ENCODE measurements around the gene TMEM134.
"Not testable (repeated sequence)": the region's sequence is repeated elsewhere in the genome, so short reads cannot be mapped to it uniquely, and the experiment has no call there.

Gene TMEM134

DNA sequence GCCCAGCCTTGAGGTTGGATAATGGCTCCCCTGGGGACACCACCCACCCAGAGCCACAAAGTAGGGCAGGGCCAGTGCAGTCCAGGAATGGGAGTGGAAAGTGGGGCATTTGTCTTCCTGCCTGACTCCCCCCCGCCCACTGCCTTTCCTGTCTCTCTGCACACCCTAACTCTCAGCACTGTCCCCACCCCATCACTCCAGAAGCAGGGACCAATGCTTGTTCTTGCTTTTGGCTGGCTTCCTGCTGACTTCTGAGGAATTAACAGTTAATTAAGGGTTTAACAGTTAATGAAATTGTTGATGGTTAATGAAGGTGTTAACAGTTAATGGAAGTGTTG is 31.4 kb upstream of the TMEM134 start:
- no peak for DNase-seq

- no peak for DNase-seq
These were observed 30.9 kb upstream of the TMEM134 start for GRCh38 chr11:67499808-67500483.

DNA sequence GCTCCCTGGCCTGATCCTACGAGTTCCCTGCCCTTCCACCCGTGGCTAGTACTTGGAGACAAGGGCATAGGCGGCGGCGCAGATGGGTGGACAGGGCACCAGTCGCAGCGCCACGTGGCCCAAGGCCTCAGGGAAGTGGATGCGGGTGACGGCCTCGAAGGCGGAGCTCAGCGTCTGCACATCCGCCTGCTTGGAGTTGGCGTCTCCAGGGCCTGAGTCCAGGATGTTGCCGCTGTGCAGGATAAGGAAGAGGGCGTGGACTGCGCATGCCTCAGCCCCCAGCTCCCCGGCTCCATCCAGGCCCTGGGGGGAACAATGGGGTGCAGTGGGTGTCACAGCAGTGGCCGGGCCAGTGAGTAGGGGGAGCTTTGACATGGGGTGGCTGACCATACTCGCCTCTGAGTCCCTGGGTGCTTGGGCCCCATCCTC is 29.5 kb upstream of the TMEM134 start:
- DNase-seq = no peak

GRCh38 chr11:67497656-67498291 is 28.7 kb upstream of the TMEM134 start:
- no peak for DNase-seq

DNA sequence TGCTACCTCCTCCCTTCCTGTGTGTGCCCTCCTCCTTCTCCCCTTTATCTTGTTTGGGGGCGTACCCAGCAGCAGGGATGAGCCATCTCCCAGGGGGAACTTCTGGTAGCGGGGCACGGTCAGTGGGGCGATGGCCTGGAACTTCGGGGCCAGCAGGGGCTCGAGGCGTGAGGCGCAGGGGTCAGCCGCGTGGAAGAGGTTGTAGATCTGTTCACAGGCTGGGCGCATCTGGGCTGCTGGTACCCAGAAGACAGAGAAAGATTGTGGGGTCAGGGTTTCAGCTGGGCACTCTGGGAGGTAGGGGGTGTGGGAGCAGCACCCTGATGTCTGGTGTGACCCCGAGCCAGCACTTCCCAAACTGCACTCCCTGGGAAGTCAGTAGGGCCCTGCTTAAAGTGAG is 27.1 kb upstream of the TMEM134 start:
- no peak for DNase-seq

DNA sequence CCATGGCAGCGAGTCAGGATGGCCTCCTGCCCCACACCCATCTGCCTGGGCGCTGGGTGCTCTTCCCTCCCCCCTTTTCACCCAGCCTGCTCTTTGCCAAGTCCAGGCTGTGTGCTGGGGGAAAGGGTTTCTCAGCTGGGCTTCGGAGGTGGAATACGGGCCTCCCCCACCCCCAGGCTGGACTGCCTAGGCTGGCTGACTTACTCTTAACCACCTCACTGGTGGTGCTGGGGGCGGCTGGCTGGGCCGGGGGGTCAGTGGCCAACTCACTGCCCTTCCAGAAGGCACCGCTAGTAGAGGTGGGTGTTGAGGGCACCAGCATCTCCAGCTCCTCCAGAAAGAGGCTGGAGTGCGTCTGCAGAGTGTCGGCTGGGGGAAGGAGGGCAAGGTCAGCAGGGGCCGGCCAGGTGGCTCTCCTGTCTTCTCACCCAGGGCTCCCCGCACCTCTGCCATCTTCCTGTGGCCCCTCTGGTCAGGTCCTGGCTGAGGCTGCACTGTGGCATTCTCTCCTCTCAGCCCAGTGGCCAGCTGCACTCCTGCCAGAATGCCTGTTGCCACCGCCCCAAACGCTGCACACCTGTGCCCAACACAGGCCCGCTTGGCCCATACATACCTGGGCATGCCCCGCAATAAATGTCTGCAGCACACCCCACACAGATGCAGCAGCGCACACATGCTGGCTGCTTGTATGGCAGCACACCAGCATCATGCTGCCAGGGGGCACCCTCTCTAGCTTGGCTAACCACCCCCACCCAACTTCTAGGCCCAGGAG is 26.4 kb upstream of the TMEM134 start:
- no peak for DNase-seq

GRCh38 chr11:67494371-67495233 is 25.6 kb upstream of the TMEM134 start:
- DNase-seq = no peak

DNA sequence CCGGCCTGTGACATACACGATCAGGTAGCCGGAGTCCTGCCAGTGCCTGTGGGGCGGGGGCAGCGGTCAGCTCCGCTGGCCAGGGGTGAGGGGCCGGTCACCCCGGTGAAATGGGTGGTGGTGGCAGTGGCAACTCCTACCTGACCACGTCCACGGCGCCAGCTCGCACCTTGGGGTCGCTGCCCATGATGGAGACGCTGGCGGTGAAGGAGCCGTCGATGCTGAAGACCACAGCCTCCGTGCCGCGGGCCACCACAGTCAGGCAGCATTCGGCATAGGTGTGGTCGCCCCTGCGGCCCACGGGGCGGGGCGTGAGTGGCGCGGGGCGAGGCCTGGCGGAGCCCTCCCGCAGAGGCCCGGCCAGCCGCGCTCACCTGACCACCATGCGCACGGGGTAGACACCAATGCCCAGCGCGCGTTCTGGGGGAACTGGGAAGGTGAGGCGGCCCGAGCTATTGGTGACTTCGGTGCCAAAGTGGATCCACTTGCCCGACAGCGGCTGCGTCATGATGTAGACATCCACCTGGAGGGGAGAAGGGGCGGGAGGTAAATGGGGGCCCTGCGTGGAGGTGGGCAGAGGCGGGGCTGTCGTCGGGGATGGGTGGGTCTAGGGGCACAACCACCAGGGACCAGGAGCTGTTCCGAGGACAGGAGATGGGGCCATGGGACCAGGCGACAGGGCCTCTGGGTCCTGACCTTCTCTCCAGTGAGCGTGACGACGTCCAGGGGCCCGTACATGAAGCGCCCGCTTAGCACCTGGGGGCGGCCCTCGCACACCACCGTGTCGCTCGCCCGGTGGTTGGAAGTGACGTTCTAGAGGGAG is 24.7 kb upstream of the TMEM134 start:
- DNase-seq = no peak

DNA sequence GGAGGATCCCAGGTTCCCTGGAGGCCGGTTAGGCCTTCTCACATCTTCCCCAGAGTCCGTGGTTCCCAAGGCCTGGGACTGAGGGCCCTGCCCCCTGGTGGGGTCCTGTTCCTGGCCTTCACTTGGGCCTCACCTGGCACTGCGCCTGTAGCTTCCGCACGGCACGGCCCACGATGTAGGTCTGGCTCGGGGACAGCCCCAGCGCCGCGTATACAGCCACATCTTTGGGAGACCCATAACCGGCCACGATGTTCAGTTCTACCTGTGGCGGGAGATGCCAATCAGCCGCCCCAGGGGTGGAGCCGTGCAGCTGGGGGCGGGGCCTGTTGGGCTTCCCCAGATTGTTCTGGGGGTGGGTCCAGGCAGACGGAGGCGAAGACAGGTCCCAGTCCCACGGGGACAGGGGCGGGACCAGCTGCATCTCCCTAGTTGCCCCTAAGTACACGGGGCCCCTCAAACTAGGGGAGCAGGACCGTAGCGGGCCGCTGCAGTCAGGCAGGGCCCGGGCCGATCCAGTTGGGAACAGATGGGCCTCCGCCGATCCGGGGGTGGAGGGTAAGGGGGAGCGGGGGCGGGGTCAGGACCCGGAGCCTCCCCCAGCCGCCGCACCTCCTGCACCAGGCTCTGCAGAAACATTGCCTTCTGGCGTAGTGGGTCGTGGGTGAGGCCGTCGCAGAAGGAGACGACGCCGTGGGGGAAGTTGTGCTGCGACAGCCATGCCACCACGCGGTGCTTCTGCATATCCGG is 23.9 kb upstream of the TMEM134 start:
- DNase-seq = no peak

DNA sequence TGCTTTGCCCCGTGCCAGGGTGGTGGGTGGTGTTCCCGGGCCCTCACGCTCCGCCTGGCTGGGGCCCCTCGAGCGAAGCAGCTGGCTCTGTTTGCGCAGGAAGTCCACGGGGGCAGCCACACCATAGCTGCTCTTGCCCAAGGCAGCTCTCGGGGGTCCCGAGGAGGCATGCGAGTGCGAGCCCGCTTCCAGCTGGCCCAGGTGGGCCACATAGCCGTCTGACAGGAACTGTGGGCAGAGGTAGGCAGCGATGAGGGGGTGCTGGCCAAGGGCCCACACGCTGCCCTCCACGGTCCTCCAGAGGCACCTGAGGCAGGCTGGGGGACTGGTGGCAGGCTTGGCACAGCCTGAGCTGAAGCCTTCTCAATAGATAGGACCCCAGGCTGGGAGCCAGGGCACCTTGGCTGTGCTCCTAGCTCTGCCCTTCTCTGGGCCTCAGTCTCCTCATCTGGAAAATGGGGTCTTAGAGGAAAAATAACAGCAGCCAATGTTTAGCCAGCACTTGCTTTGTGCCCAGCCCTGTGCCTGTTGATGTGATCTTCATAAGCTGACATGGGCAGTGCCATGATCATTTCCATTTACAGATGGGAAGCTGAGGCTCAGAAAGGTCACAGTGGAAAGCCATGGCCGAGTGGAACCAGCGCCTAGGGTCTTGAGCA is 23.1 kb upstream of the TMEM134 start:
- DNase-seq = no peak

- no peak for DNase-seq
These were observed 22.4 kb upstream of the TMEM134 start for GRCh38 chr11:67491276-67492068.

GRCh38 chr11:67490727-67491065 is 21.6 kb upstream of the TMEM134 start:
- DNase-seq = no peak

DNA sequence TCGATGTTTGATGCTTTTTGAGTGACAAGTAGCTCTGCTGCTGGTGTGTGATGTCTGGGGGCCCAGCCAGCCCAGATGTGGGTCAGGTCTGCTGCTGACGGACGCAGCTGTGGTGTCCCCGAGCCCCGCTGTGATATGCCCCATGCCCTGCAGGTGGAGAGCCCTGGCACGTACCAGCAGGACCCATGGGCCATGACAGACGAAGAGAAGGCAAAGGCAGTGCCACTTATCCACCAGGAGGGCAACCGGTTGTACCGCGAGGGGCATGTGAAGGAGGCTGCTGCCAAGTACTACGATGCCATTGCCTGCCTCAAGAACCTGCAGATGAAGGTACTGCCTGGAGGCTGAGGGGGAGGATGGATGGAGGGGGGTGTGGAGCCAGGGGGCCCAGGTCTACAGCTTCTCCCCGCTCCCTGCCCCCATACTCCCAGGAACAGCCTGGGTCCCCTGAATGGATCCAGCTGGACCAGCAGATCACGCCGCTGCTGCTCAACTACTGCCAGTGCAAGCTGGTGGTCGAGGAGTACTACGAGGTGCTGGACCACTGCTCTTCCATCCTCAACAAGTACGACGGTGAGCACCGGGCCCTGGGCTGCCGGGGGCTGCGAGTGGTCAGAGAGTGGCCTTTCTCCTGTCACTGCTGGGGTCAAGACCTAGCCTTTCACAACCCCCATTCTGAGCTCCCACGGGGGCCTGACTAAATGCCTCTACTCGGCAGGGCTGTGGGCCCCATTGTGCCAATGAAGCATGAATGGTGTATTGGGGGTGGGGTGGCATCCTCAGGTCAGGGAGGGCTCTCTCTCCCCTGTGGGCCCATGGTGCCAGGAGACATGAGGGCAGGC is 21.1 kb upstream of the TMEM134 start:
- DNase-seq = no peak

DNA sequence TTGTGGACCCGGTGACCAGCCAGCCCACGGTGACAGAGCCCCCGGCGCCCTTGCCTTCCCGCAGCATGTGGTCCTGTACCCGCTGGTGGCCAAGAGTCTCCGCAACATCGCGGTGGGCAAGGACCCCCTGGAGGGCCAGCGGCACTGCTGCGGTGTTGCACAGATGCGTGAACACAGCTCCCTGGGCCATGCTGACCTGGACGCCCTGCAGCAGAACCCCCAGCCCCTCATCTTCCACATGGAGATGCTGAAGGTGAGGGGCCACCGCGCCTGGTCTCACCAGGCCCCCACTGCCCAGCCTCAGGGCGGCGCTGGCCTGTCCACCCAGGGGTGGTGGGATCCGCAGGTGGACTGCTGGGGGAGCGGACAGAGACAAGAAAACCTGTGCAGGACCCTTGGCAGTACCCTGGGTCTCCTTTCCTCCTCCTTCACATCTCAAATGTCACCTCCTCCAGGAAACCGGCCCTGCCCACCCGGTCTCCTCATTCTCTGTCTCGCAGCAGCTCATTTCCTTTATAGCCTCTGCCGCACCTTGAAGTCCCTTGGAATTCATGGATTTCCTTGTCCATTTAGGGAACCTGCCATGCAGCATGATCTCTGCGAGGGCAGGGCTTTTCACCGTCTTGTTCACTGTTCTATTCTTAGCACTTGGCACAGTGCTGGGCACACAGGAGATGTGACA is 20.3 kb upstream of the TMEM134 start:
- no peak for DNase-seq

- no peak for DNase-seq
These were observed 17.6 kb upstream of the TMEM134 start for GRCh38 chr11:67486481-67487195.

DNA sequence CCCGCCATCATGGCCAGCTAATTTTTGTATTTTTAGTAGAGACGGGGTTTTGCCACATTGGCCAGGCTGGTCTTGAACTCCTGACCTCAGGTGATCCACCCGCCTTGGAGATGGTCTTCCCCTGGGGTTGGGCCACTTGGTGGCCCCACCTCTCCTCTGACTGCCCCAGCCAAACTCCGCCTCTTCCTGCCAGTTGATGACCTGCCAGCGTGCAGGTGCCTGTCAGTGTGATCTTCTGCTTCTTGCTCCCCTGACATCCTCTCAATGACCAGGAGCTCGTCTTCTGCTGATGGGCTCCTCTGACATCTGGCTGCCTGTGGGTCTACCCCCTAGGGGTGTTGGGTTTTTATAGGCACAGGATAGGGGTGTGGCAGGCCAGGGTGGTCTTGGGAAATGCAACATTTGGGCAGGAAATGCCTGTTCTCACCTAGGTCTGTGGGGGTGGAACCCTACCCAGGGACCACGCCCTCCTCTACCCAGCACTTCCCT is 16.9 kb upstream of the TMEM134 start:
- not testable (repeated sequence) for DNase-seq

DNA sequence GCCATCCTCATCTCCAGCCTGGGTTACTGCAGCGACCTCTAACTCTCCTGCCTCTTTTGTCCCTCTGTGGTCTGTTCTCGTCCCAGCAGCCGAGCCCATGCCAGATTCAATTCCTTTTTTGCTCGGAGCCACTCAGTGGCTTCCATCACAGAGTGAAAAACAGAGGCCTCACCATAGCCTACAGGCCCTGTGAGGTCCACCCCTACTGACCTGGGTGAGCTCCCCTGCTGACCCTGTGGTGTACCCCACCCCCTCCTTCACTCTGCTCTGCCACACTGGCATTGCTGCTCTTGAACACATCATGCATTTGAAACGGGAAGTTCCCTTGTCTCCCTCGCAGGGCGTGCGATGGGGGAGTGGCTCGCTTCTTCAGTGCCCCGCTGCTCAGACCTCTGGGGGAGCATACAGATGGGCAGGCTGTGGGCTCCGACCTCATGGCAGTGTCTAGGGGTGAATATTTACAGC is 15.8 kb upstream of the TMEM134 start:
- DNase-seq = no peak

Measured in DMS153 (cell line).